GM19452 (cell line): ENCODE data around the gene CASP10.
A peak's percentile ranks its signal among the peaks of the same experiment; 100 is the strongest.

ENCODE experiments used
- ATAC-seq: cut with Tn5 transposase; IDR thresholded peaks from one replicate; pipeline ENCODE4 v1.9.1; 2021; ENCODE audit not compliant: unreplicated experiment

Gene CASP10

GRCh38 chr2:201195331-201195730, 12.4 kb downstream of the CASP10 start:
- no peak for ATAC-seq

- ATAC-seq = no peak
These were observed 13.1 kb downstream of the CASP10 start for GRCh38 chr2:201196003-201196402.

- ATAC-seq = no peak
These were observed 13.9 kb downstream of the CASP10 start for GRCh38 chr2:201196803-201197202.

DNA sequence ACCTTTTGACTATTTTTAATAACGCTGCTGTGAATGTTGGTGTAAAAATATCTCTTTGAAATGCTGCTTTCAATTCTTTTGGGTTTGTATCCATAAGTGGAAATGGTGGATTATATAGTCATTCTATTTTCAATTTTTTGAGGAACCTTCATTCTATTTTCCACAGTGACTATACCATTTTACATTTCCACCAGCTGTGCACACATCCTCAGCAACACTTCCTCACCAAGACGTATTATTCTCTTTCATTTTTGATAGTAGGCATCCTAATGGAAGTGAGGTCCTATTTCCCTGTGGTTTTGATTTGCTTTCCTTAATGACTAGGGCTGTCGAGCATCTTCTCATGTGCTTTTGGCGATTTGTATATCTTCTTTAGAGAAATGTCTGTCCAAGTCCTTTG, 14.8 kb downstream of the CASP10 start:
- no peak for ATAC-seq

GRCh38 chr2:201199847-201200246, 16.9 kb downstream of the CASP10 start:
- ATAC-seq = no peak

DNA sequence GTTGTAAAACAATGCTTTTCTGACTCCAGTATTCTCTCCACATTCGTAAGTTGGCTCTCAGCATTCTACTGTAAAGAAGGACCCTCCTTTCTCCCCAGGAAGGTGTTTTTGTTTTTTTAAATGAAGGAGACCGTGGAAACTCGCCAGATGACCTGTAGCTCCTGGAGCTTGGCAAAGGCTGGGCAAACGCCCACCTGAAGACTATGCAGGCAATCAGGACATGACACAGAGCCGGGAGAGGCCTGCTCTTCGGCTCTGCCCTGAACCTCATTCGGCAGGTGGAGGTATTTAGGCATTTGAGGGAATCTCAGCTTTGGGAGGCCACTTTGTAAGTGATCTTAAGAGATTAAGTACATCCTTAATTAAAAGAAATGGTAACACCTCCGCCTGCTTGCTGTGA, 17.4 kb downstream of the CASP10 start:
- no peak for ATAC-seq

GRCh38 chr2:201201371-201201770, 18.4 kb downstream of the CASP10 start:
- ATAC-seq = no peak

DNA sequence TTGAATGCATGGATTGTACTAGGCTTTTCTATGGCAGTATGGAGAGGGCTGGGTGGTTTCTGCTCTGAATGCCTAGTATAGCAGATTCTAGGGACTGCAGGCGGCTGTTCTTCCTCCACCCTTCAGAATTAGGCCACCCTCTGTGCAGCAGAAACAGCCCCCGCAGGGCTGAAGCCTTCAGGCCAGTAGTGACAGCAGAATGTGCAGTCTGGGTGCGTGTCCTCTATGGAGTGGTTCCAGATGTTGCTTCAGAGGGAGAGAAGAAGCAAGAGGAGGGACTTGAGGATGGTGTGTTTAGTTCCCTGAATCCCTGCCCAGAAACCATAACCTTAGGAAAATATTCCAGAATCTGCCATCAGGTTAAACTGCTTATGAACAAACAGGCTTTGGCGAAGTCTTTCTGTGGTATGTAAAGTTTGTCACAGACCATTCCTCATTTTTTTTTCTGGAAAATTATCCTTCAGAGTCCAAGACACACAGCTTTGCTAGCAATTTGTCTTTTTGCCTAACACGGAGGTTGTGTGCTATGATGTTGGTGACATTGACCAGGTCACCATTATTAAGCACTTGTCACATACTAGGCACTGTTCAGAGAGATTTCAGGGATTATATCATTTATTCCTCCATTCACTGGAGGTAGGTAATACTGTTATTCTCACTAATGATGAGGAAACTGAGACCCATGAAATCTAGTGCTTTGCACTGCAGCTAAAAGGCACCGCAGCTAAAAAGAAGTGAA, 21.1 kb downstream of the CASP10 start:
- ATAC-seq = no peak

GRCh38 chr2:201204655-201205514, 21.9 kb downstream of the CASP10 start:
- ATAC-seq = no peak

DNA sequence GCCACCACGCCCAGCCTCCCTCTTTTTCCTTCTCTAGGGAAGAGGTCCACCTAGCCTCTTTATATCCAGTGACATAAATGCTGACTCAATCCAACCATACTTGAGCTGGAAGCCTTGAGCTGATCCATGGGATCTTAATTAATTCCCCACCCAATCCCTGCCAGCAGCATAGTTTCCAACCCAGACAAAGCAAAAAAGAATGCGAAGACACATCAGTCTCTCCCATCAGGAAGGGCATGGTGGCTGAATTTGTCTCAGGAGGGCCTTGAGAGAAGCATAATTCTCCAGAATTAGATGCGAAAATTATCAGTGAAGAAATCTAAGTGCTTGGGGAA, 22.5 kb downstream of the CASP10 start:
- no peak for ATAC-seq

DNA sequence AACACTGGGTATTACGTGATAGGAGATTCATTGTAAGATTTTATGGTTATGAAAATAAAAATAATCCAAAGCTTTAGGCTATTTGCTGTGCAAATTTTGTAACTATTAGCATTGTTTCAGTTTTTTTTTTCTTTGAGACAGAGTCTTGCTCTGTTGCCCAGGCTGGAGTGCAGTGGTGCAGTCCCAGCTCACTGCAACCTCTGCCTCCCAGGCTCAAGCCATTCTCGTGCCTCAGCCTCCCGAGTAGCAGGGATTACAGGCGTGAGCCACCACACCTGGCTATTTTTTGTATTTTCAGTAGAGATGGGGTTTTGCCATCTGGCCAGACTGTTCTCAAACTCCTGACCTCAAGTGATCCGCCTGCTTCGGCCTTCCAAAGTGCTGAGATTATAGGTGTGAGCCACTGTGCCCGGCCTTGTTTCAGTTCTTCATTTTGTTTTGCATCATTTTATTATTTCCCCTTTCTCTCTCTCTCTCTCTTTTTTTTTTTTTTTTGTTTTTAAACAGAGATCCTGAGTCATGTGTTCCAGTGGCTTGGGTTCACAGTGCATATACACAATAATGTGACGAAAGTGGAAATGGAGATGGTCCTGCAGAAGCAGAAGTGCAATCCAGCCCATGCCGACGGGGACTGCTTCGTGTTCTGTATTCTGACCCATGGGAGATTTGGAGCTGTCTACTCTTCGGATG, 25.8 kb downstream of the CASP10 start:
- peak; percentile 76 for ATAC-seq

DNA sequence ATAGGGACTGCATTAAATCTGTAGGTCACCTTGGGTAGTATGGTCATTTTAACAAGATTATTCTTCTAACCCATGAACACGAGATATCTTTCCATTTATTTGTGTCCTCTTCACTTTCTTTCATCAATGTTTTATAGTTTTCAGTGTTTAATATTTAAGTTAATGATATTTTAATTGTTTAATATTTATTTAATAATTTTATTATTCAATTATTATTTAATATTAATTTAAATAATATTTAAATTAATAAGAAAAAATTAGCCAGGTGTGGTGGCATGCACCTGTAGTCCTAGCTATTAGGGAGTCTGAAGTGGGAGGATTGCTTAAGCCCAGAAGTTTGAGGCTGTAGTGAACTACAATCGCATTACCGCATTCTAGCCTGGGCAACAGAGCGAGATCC, 33.0 kb downstream of the CASP10 start:
- ATAC-seq = no peak

GRCh38 chr2:201216918-201217317, 34.0 kb downstream of the CASP10 start:
- ATAC-seq = no peak

DNA sequence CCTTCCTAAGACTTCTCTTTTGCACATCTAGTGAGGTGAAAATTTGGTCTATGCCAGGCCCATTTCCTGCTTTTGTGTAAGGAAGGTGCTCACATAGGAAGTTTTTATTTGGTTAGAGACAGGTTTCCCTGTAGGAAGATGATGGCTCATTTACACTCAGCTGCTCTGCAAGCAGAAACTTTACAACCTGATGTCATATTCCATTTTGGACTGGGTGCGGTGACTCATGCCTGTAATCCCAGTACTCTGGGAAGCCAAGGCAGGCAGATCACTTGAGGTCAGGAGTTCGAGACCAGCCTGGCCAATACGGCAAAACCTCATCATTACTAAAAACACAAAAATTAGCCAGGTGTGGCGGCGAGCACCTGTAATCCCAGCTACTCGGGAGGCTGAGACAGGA, 35.8 kb downstream of the CASP10 start:
- no peak for ATAC-seq

GRCh38 chr2:201219328-201220096, 36.6 kb downstream of the CASP10 start:
- no peak for ATAC-seq

- ATAC-seq = no peak
These were observed 37.2 kb downstream of the CASP10 start for GRCh38 chr2:201220102-201220570.

DNA sequence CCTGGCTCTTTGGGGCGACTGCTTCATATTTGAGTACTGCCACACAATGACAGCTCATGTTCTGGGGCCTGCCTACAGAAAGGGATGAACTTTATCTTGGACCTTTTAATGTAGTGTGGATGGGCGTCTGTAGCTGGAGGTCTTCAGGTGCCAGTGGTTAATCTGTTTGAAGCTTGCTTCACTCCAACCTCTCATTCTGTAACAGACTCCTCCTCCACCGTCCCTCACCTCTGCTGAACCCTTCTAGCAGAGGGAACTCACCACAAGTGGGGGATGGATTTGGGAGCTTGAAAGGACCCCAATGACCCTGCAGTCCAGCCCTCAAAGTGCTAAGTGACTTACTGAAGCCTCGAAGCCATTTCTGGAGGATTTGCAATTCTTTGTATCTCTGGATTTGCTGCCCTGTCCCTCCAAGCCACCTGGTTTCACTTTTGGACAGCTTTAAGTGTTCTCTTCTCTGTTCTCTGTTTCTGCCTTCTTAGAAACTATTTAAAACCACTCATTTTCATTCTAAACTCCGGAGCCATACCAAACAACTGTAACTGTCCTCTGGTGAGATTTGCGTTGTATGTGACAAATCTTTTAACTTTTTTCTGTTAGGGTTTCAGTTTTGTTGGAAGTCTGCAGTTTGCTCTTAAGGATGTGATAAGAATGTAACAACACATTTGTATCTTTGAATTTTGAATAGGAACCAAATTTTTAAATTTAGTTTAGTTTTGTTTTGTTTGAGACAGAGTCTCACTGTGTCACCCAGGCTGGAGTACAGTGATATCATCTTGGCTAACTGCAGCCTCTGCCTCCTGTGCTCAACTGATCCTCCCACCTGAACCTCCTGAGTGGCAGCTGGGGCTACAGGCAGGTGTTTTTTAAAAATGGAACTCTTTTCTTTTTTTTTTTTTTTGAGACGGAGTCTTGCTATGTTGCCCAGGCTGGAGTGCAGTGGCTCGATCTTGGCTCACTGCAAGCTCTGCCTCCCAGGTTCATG, 40.4 kb downstream of the CASP10 start:
- peak; percentile 94 for ATAC-seq

- no peak for ATAC-seq
These were observed 45.5 kb downstream of the CASP10 start for GRCh38 chr2:201228271-201228911.

DNA sequence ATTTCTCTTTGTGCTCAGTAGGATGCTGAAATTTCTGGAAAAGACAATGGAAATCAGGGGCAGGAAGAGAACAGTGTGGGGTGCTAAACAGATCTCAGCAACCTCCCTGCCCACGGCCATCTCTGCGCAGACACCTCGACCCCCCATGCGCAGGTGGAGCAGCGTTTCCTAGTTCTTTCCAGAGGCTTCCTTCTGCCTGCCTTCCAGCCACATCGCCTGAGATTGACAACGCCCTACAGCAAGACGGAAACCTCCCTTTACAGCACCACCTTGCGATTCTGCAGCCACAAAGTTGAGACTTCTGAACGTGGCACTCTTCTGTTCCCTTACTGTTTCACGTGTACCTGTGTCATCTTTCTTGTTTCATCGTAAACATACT, 46.0 kb downstream of the CASP10 start:
- no peak for ATAC-seq
